PFSK-1 (cell line): ENCODE measurements around the gene PLA2G2A.

ENCODE experiments used
- FOXP2 ChIP-seq: optimal IDR thresholded peaks from 2 replicates; pipeline ENCODE3; 2011; ENCODE audit warnings: borderline replicate concordance, control low read depth, inconsistent platforms; ENCODE audit not compliant: insufficient read depth; ENCODE audit errors: extremely low read length, extremely low read depth
- POLR2AphosphoS5 ChIP-seq: IDR thresholded peaks from 2 replicates; pipeline ENCODE4 v1.6.1; 2012; ENCODE audit warnings: low read depth, mild to moderate bottlenecking, control low read depth, low read length, moderate library complexity
- REST ChIP-seq, 2 experiments: IDR thresholded peaks; 2 replicates each; pipeline versions ENCODE4 v1.6.1 to v1.8.0; 2011 to 2012; ENCODE audit warnings: low read depth in 2 of 2, low read length in 2 of 2, control low read depth in 1 of 2, inconsistent platforms in 1 of 2, mild to moderate bottlenecking in 1 of 2, moderate library complexity in 1 of 2; ENCODE audit not compliant: insufficient read depth in 1 of 2
- TAF1 ChIP-seq: IDR thresholded peaks from 2 replicates; pipeline ENCODE4 v1.6.1; 2012; ENCODE audit warnings: low read length, control low read depth, borderline replicate concordance; ENCODE audit not compliant: insufficient read depth

- TF ChIP-seq POLR2AphosphoS5 (no peak), FOXP2 (no peak), TAF1 (no peak), REST (IDR thresholded peaks at IDR 0.05; ENCODE audit: insufficient read depth in 1 of 2, low read depth in 2 of 2, low read length in 2 of 2) (no peak)
Measured at GRCh38 chr1:19942657-19943056, 36.8 kb downstream of the PLA2G2A start.
